ENCODE measurements around the gene ARHGAP44. TPM values are rescaled to one million over a fixed set of nuclear protein-coding genes. Genes with fewer than 3 reads are reported as not detected.

ARHGAP44 gene
- total and polyA plus RNA-seq, 2 of the 8 experiments (the other 6 are each of a cell fraction or from before 2014, with no cell fraction given): 6.2 to 22.2 TPM

DNA sequence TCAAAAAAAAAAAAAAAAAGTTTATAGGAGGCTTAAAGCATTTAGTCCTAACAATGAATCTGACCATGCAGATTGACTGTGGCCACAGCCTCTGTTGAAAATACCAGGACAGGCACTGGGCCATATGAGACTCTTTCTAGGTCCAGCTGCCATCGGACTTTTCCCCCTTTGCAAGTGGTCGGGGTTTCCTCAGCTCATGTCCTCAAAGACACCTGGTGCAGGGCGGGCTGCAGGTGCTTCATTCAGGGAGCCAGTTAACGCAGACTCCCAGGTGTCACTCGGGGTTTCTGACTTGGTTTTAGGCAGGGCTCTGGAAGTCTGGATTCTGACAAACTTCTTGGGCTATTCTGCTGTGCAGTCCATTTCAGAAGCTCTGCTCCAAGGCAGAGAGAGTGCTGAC lies 207.6 kb downstream of the ARHGAP44 start (continued):
- TF ChIP-seq CHD7 (IDR thresholded peaks at IDR 0.05; ENCODE audit: insufficient replicate concordance, low read length) (no peak), CBX5 (IDR thresholded peaks at IDR 0.05; ENCODE audit: low read depth, low read length) (no peak), GABPA (IDR thresholded peaks at IDR 0.05; ENCODE audit: borderline replicate concordance, insufficient read depth, low read length) (no peak), YY1 (IDR thresholded peaks at IDR 0.05; ENCODE audit: low read depth, low read length) (no peak), CHD2 (IDR thresholded peaks at IDR 0.05; ENCODE audit: low read length) (no peak), SIX5 (IDR thresholded peaks at IDR 0.05; ENCODE audit: low read depth, low read length) (no peak), KDM1A (IDR thresholded peaks at IDR 0.05; ENCODE audit: borderline replicate concordance, low read length) (no peak), CHD1 (IDR thresholded peaks at IDR 0.05; ENCODE audit: low read depth, low read length) (no peak), ZNF274 (IDR thresholded peaks at IDR 0.05; ENCODE audit: borderline replicate concordance, extremely low read depth, low read length) (no peak), CTBP2 (IDR thresholded peaks at IDR 0.05; ENCODE audit: borderline replicate concordance, insufficient read depth, insufficient read length, low read length) (no peak), TEAD4 (IDR thresholded peaks at IDR 0.05; ENCODE audit: low read depth, low read length) (no peak), TBP (IDR thresholded peaks at IDR 0.05; ENCODE audit: low read depth, low read length) (no peak)
- TF ChIP-seq, protein P1, sequence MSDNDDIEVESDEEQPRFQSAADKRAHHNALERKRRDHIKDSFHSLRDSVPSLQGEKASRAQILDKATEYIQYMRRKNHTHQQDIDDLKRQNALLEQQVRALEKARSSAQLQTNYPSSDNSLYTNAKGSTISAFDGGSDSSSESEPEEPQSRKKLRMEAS (IDR thresholded peaks at IDR 0.05): no peak

Measured in H1 (cell line).